Liver (tissue), 9 donors: ENCODE measurements around the gene REEP1. TPM values are rescaled to one million over a fixed set of nuclear protein-coding genes. Genes with fewer than 3 reads are reported as not detected.

ENCODE experiments used
- DNase-seq: peaks from one replicate; pipeline ENCODE4 v3.0.0-alpha.2; 2017; ENCODE audit warnings: low spot score
- H3K27ac ChIP-seq, 2 donors: one replicate each; pipeline ENCODE4 v1.7.0; 2013; ENCODE audit warnings: inconsistent platforms in 2 of 2, low read length in 2 of 2, control low read depth in 1 of 2, low read depth in 1 of 2, mild to moderate bottlenecking in 1 of 2
- H3K27me3 ChIP-seq, 4 donors: one replicate each; pipeline versions ENCODE4 v1.6.1 to v1.7.0; 2013; ENCODE audit warnings: low read length in 3 of 4, inconsistent platforms in 1 of 4, mild to moderate bottlenecking in 1 of 4, moderate library complexity in 1 of 4; ENCODE audit not compliant: control insufficient read depth in 4 of 4, insufficient read depth in 4 of 4
- H3K36me3 ChIP-seq, 4 donors: one replicate each; pipeline versions ENCODE4 v1.6.1 to v1.7.0; 2013; ENCODE audit warnings: low read length in 3 of 4, mild to moderate bottlenecking in 3 of 4, low read depth in 1 of 4, moderate library complexity in 1 of 4; ENCODE audit not compliant: control insufficient read depth in 4 of 4, insufficient read depth in 3 of 4
- H3K4me1 ChIP-seq, 4 donors: one replicate each; pipeline versions ENCODE4 v1.6.1 to v1.7.0; 2013; ENCODE audit warnings: low read length in 3 of 4, mild to moderate bottlenecking in 3 of 4, moderate library complexity in 1 of 4; ENCODE audit not compliant: control insufficient read depth in 4 of 4, insufficient read depth in 4 of 4
- H3K4me3 ChIP-seq, 3 donors: one replicate each; pipeline versions ENCODE4 v1.6.1 to v1.7.0; 2013; ENCODE audit warnings: low read length in 3 of 3, control low read depth in 1 of 3, low read depth in 1 of 3, mild to moderate bottlenecking in 1 of 3
- H3K9ac ChIP-seq, 2 donors: one replicate each; pipeline ENCODE4 v1.7.0; 2013; ENCODE audit warnings: low read length in 2 of 2, mild to moderate bottlenecking in 2 of 2, moderate library complexity in 2 of 2, control low read depth in 1 of 2, low read depth in 1 of 2
- H3K9me3 ChIP-seq, 4 donors: one replicate each; pipeline versions ENCODE4 v1.6.1 to v1.7.0; 2013; ENCODE audit warnings: low read length in 3 of 4; ENCODE audit not compliant: control insufficient read depth in 4 of 4
- CTCF ChIP-seq: fragments of 150-350 bp; IDR thresholded peaks from 2 replicates; pipeline ENCODE4 v1.5.1; 2017; ENCODE audit warnings: improper control_type of control experiment, low read depth, low read length; ENCODE audit not compliant: missing input control
- FOXA1 ChIP-seq: IDR thresholded peaks from 2 replicates; pipeline ENCODE4 v1.6.1; 2016; ENCODE audit warnings: antibody characterized with exemption
- FOXA2 ChIP-seq: IDR thresholded peaks from 2 replicates; pipeline ENCODE4 v1.6.1; 2016; ENCODE audit warnings: antibody characterized with exemption
- GABPA ChIP-seq, 2 donors: IDR thresholded peaks in 1 of 2; conservative IDR thresholded peaks in 1 of 2; 2 replicates each; pipeline ENCODE4 v1.6.1; 2016; ENCODE audit warnings: antibody characterized with exemption in 2 of 2, mild to moderate bottlenecking in 1 of 2, moderate library complexity in 1 of 2
- HNF4A ChIP-seq, 2 donors: conservative IDR thresholded peaks; 2 replicates each; pipeline ENCODE4 v1.6.1; 2016; ENCODE audit warnings: antibody characterized with exemption in 2 of 2, mild to moderate bottlenecking in 2 of 2
- HNF4G ChIP-seq: IDR thresholded peaks from 2 replicates; pipeline ENCODE4 v1.6.1; 2016; ENCODE audit warnings: antibody characterized with exemption
- JUND ChIP-seq, 2 donors: IDR thresholded peaks; 2 replicates each; pipeline ENCODE4 v1.6.1; 2016; ENCODE audit warnings: antibody characterized with exemption in 2 of 2
- NR2F2 ChIP-seq: IDR thresholded peaks from 2 replicates; pipeline ENCODE4 v1.6.1; 2016; ENCODE audit warnings: antibody characterized with exemption
- RAD21 ChIP-seq, 2 donors: IDR thresholded peaks; 2 replicates each; pipeline ENCODE4 v1.6.1; 2016; ENCODE audit warnings: antibody characterized with exemption in 2 of 2, mild to moderate bottlenecking in 2 of 2
- REST ChIP-seq: IDR thresholded peaks from 2 replicates; pipeline ENCODE4 v1.6.1; 2016; ENCODE audit warnings: antibody characterized with exemption, mild to moderate bottlenecking
- RXRA ChIP-seq, 2 donors: IDR thresholded peaks; 2 replicates each; pipeline ENCODE4 v1.6.1; 2017 to 2018; ENCODE audit warnings: antibody characterized with exemption in 2 of 2, mild to moderate bottlenecking in 1 of 2
- SP1 ChIP-seq: IDR thresholded peaks from 2 replicates; pipeline ENCODE4 v1.6.1; 2018; ENCODE audit warnings: antibody characterized with exemption, mild to moderate bottlenecking
- TAF1 ChIP-seq: conservative IDR thresholded peaks from 2 replicates; pipeline ENCODE4 v1.6.1; 2016; ENCODE audit warnings: antibody characterized with exemption, mild to moderate bottlenecking
- YY1 ChIP-seq: IDR thresholded peaks from 2 replicates; pipeline ENCODE4 v1.6.1; 2016; ENCODE audit warnings: antibody characterized with exemption, mild to moderate bottlenecking
- ZBTB33 ChIP-seq: IDR thresholded peaks from 2 replicates; pipeline ENCODE4 v1.6.1; 2016; ENCODE audit warnings: antibody characterized with exemption
- WGBS: extraction: QIAGEN DNeasy Blood & Tissue Kit; methylation state at CpG from one replicate; pipeline ENCODE4 v1.1.7; 2013; 5-methylcytosine and 5-hydroxymethylcytosine counted together
- polyA plus RNA-seq, 2 donors: library from polyadenylated mRNA; stranded (reverse) in 1 of 2; unstranded in 1 of 2; fragments of 200-250 nt in 1 of 2; fragments of >200 nt in 1 of 2; fragmentation: Nextera tagmentation in 1 of 2; extraction: Ambion mirVana in 1 of 2; gene quantifications; one replicate each; pipeline versions ENCODE4 v1.2.1 to v1.2.3, GENCODE V29; 2013 to 2015
- total RNA-seq, 2 donors: library from RNA; depleted of rRNA; stranded (reverse); fragments of >200 nt; gene quantifications; one replicate each; pipeline ENCODE4 v1.2.3, GENCODE V29; 2014
- donor health status: healthy.
- donor health status: healthy.
- donor health status: healthy.
- donor health status: healthy.
- donor health status: healthy.

REEP1 gene
- total and polyA plus RNA-seq, 4 donors = 0.46 to 1.7 (median 0.89) TPM

GRCh38 chr2:86372133-86372532, 34.7 kb upstream of the REEP1 start (continued):
- TF ChIP-seq CTCF (no peak), GABPA (IDR thresholded peaks at IDR 0.05 in 1 of 2, conservative IDR thresholded peaks at IDR 0.05 in 1 of 2) (no peak), FOXA1 (no peak), TAF1 (no peak), NR2F2 (no peak), SP1 (no peak), ZBTB33 (no peak)

GRCh38 chr2:86371527-86371926, 34.1 kb upstream of the REEP1 start:
- WGBS = 58% methylated on average over 4 of the region's 4 CpGs
- peaks cover 0 to 2% (median 0%) of the 10 kb centered on the region in 4 donors for H3K9me3 ChIP-seq
- no peak overlapping the region for H3K9ac ChIP-seq
- no peaks in the 10 kb centered on the region for H3K27me3 ChIP-seq
- peaks cover 5 to 24% (median 19%) of the 10 kb centered on the region in 4 donors for H3K4me1 ChIP-seq
- H3K27ac ChIP-seq = no peak overlapping the region
- DNase-seq = no peak
- TF ChIP-seq YY1 (no peak), SP1 (no peak), TAF1 (no peak), HNF4G (no peak), FOXA2 (no peak), FOXA1 (no peak), JUND (IDR thresholded peaks at IDR 0.05) (no peak)
- H3K4me3 ChIP-seq = no peak overlapping the region
- no peaks in the 10 kb centered on the region for H3K36me3 ChIP-seq

GRCh38 chr2:86370579-86370978, 33.2 kb upstream of the REEP1 start:
- TF ChIP-seq RXRA (IDR thresholded peaks at IDR 0.05) = no peak
- H3K9me3 ChIP-seq = peaks cover 0 to 2% (median 0%) of the 10 kb centered on the region in 4 donors
- no peaks in the 10 kb centered on the region for H3K36me3 ChIP-seq
- H3K4me3 ChIP-seq = no peak overlapping the region
- H3K4me1 ChIP-seq = peaks cover 5 to 24% (median 19%) of the 10 kb centered on the region in 4 donors
- H3K27ac ChIP-seq = no peak overlapping the region
- no peaks in the 10 kb centered on the region for H3K27me3 ChIP-seq
- no peak overlapping the region for H3K9ac ChIP-seq
- WGBS = 92% methylated on average over 3 of the region's 3 CpGs
- no peak for DNase-seq

GRCh38 chr2:86368161-86368824, 30.9 kb upstream of the REEP1 start:
- H3K27ac ChIP-seq = no peak overlapping the region
- TF ChIP-seq CTCF (peak; percentile 61), HNF4A (conservative IDR thresholded peaks at IDR 0.05) (no peak), REST (no peak), SP1 (no peak), GABPA (IDR thresholded peaks at IDR 0.05 in 1 of 2, conservative IDR thresholded peaks at IDR 0.05 in 1 of 2) (no peak), RAD21 (IDR thresholded peaks at IDR 0.05) (peak; percentile 77 to 78)
- H3K9ac ChIP-seq = no peak overlapping the region
- peaks cover 5 to 24% (median 19%) of the 10 kb centered on the region in 4 donors for H3K4me1 ChIP-seq
- DNase-seq = peak; percentile 43
- no peaks in the 10 kb centered on the region for H3K36me3 ChIP-seq
- peak overlapping the region in 2 of 3 donors; percentile 26 to 29 for H3K4me3 ChIP-seq
- 5% methylated on average over 14 of the region's 14 CpGs for WGBS
- peaks cover 0 to 2% (median 0%) of the 10 kb centered on the region in 4 donors for H3K9me3 ChIP-seq
- no peaks in the 10 kb centered on the region for H3K27me3 ChIP-seq
